GM19438 (cell line): Measurements from ENCODE around the gene PLXNA4.

Experiments used
- ATAC-seq: cut with Tn5 transposase; IDR thresholded peaks from one replicate; pipeline ENCODE4 v1.9.1; 2021; ENCODE audit warnings: low read depth; ENCODE audit not compliant: unreplicated experiment

Gene PLXNA4

GRCh38 chr7:132296820-132297219 lies 279.4 kb downstream of the PLXNA4 start:
- ATAC-seq: no peak

GRCh38 chr7:132295175-132295574 lies 281.1 kb downstream of the PLXNA4 start:
- ATAC-seq: no peak

GRCh38 chr7:132292803-132293202 lies 283.5 kb downstream of the PLXNA4 start:
- no peak for ATAC-seq

GRCh38 chr7:132291481-132291880 lies 284.8 kb downstream of the PLXNA4 start:
- ATAC-seq: no peak

- no peak for ATAC-seq
Observed at GRCh38 chr7:132290021-132290420, 286.2 kb downstream of the PLXNA4 start.

- ATAC-seq: no peak
Observed at GRCh38 chr7:132286836-132287235, 289.4 kb downstream of the PLXNA4 start.

GRCh38 chr7:132280335-132280734 lies 295.9 kb downstream of the PLXNA4 start:
- ATAC-seq: no peak

- ATAC-seq: no peak
Observed at GRCh38 chr7:132279718-132280117, 296.6 kb downstream of the PLXNA4 start.

GRCh38 chr7:132276976-132277725 lies 299.1 kb downstream of the PLXNA4 start:
- no peak for ATAC-seq

GRCh38 chr7:132276234-132276630 lies 300.0 kb downstream of the PLXNA4 start:
- ATAC-seq: no peak

- ATAC-seq: no peak
Observed at GRCh38 chr7:132275416-132276233, 300.6 kb downstream of the PLXNA4 start.

GRCh38 chr7:132272763-132273371 lies 303.4 kb downstream of the PLXNA4 start:
- no peak for ATAC-seq

GRCh38 chr7:132270517-132270916 lies 305.8 kb downstream of the PLXNA4 start:
- no peak for ATAC-seq

- ATAC-seq: no peak
Observed at GRCh38 chr7:132269718-132270117, 306.6 kb downstream of the PLXNA4 start.

GRCh38 chr7:132263151-132263550 lies 313.1 kb downstream of the PLXNA4 start:
- no peak for ATAC-seq

GRCh38 chr7:132262160-132262470 lies 314.2 kb downstream of the PLXNA4 start:
- ATAC-seq: no peak

GRCh38 chr7:132261327-132262159 lies 314.7 kb downstream of the PLXNA4 start:
- ATAC-seq: no peak

GRCh38 chr7:132258231-132258630 lies 318.0 kb downstream of the PLXNA4 start:
- no peak for ATAC-seq

- ATAC-seq: no peak
Observed at GRCh38 chr7:132257253-132257652, 319.0 kb downstream of the PLXNA4 start.

GRCh38 chr7:132256721-132257212 lies 319.5 kb downstream of the PLXNA4 start:
- no peak for ATAC-seq

GRCh38 chr7:132255898-132256297 lies 320.4 kb downstream of the PLXNA4 start:
- no peak for ATAC-seq
